Hepatocyte (in vitro differentiated cells): Measurements from ENCODE around the gene CDC5L. TPM values are rescaled to one million over a fixed set of nuclear protein-coding genes. Genes with fewer than 3 reads are reported as not detected.

ENCODE experiments used
- DNase-seq: peaks from one replicate; pipeline ENCODE4 v3.0.0-alpha.2; 2016; ENCODE audit warnings: low spot score
- H2AFZ ChIP-seq: fragments of 200-600 bp; sonication (generic); 2 replicates; pipeline ENCODE4 v1.6.0; 2016; ENCODE audit warnings: antibody characterized with exemption, mild to moderate bottlenecking
- H3K27ac ChIP-seq: fragments of 200-600 bp; sonication (generic); 2 replicates; pipeline ENCODE4 v1.5.1; 2016; ENCODE audit warnings: mild to moderate bottlenecking
- H3K27me3 ChIP-seq: fragments of 200-600 bp; sonication (generic); 2 replicates; pipeline ENCODE4 v1.6.1; 2016
- H3K36me3 ChIP-seq: fragments of 200-600 bp; sonication (generic); replicated peaks from 2 replicates; pipeline ENCODE4 v1.5.1; 2016; ENCODE audit warnings: low read depth; ENCODE audit not compliant: insufficient read depth
- H3K4me1 ChIP-seq: fragments of 200-600 bp; sonication (generic); 2 replicates; pipeline ENCODE4 v1.5.1; 2016; ENCODE audit warnings: mild to moderate bottlenecking, moderate library complexity; ENCODE audit not compliant: insufficient read depth
- H3K4me2 ChIP-seq: fragments of 200-600 bp; sonication (generic); 2 replicates; pipeline ENCODE4 v1.6.0; 2016
- H3K4me3 ChIP-seq: fragments of 200-600 bp; sonication (generic); 2 replicates; pipeline ENCODE4 v1.5.1; 2016; ENCODE audit warnings: mild to moderate bottlenecking
- H3K79me2 ChIP-seq: fragments of 200-600 bp; sonication (generic); 2 replicates; pipeline ENCODE4 v1.6.0; 2017; ENCODE audit warnings: mild to moderate bottlenecking
- H3K9me2 ChIP-seq: fragments of 200-600 bp; sonication (generic); replicated peaks from 2 replicates; pipeline ENCODE4 v1.6.0; 2017; ENCODE audit warnings: mild to moderate bottlenecking; ENCODE audit not compliant: insufficient read depth
- H3K9me3 ChIP-seq: fragments of 200-600 bp; sonication (generic); 2 replicates; pipeline ENCODE4 v1.5.1; 2016; ENCODE audit warnings: low read depth, mild to moderate bottlenecking
- H4K20me1 ChIP-seq: fragments of 200-600 bp; sonication (generic); 2 replicates; pipeline ENCODE4 v1.6.0; 2016; ENCODE audit warnings: mild to moderate bottlenecking; ENCODE audit not compliant: insufficient read depth, poor library complexity, severe bottlenecking
- CTCF ChIP-seq: fragments of 200-600 bp; sonication (generic); IDR thresholded peaks from 2 replicates; pipeline ENCODE4 v1.5.1; 2016; ENCODE audit warnings: antibody characterized with exemption, mild to moderate bottlenecking; ENCODE audit not compliant: poor library complexity
- EZH2 ChIP-seq: fragments of 200-600 bp; sonication (generic); IDR thresholded peaks from 2 replicates; pipeline ENCODE4 v1.6.1; 2016; ENCODE audit warnings: antibody characterized with exemption, mild to moderate bottlenecking, borderline replicate concordance
- EZH2phosphoT487 ChIP-seq: fragments of 200-600 bp; sonication (generic); IDR thresholded peaks from one replicate; pipeline ENCODE4 v1.6.1; 2018; ENCODE audit warnings: antibody characterized with exemption, mild to moderate bottlenecking, low read depth, moderate library complexity; ENCODE audit not compliant: unreplicated experiment, severe bottlenecking
- WGBS: methylation state at CpG from one replicate; pipeline ENCODE4 v1.1.6; 2016; ENCODE audit warnings: low lambda C conversion rate; ENCODE audit errors: missing lambda C conversion rate; 5-methylcytosine and 5-hydroxymethylcytosine counted together
- microRNA-seq: library from miRNA; unstranded; fragments of <30 nt; microRNA quantifications from one replicate; pipeline ENCODE4, GENCODE V29; 2017
- polyA plus RNA-seq: library from polyadenylated mRNA; unstranded; fragments of >200 nt; fragmentation: Nextera tagmentation; extraction: Ambion mirVana; gene quantifications from 2 replicates; pipeline ENCODE4 v1.2.1, GENCODE V29; 2016
- small RNA-seq: library from RNA; depleted of rRNA; stranded (forward); fragments of <200 nt; gene quantifications from one replicate; pipeline ENCODE3, GENCODE V24; 2014
- total RNA-seq: library from RNA; depleted of rRNA; stranded (reverse); fragments of >200 nt; gene quantifications from 2 replicates; pipeline ENCODE4 v1.2.3, GENCODE V29; 2014

Gene CDC5L
- total and polyA plus RNA-seq, 2 experiments from 2014 or later, result 10.0 to 23.1 TPM

DNA sequence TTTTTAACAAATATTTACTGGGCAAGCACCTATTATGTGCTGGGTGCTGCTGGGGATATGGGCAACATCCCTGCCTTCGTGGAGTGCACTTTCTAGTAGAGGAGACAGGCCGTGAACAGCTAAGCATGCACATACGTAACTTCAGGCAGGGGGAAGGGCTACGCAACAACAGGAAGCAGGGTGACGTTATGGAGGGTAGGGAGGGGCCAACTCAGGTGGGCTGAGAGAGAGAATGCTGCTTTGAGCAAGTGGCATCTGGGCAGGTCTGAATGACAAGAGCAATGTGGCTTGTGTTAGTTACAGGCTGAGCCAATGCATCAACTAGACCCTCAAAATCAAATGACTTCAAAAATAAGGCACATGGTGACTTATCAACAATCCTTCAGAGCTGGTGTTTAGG, 112.1 kb downstream of the CDC5L start:
- no peak overlapping the region for H3K4me3 ChIP-seq
- no peak overlapping the region for H3K27ac ChIP-seq
- no peaks in the 10 kb centered on the region for H3K79me2 ChIP-seq
- WGBS, result 92% methylated on average over 5 of the region's 5 CpGs
- no peak overlapping the region for H3K4me2 ChIP-seq
- no peaks in the 10 kb centered on the region for H3K27me3 ChIP-seq
- H3K36me3 ChIP-seq, result no peaks in the 10 kb centered on the region
- no peaks in the 10 kb centered on the region for H3K4me1 ChIP-seq
- DNase-seq, result no peak
- no peaks in the 10 kb centered on the region for H4K20me1 ChIP-seq
- H3K9me2 ChIP-seq, result no peaks in the 10 kb centered on the region
- TF ChIP-seq EZH2phosphoT487 (no peak), CTCF (no peak), EZH2 (no peak)
- H2AFZ ChIP-seq, result no peak overlapping the region
- no peaks in the 10 kb centered on the region for H3K9me3 ChIP-seq

Small RNAs within 50 kb of the gene (microRNA-seq; reads per million reads assigned to microRNA genes)
- not detected for gene MIR4642

Small RNAs within 50 kb of the gene (small RNA-seq; reads per million reads assigned to genes)
- not detected for gene MIR4642

Other genes with a start within 250 kb of the CDC5L start
- gene CAPN11, start 228.9 kb upstream of the CDC5L start, total RNA-seq, result 0.16 and 0.23 TPM in 2 replicates
- 0.13 and 0.39 TPM in 2 replicates for gene CAPN11, start 228.9 kb upstream of the CDC5L start, polyA plus RNA-seq
- not detected in 2 replicates for gene MYMX, start 170.8 kb upstream of the CDC5L start, total RNA-seq
- gene MYMX, start 170.8 kb upstream of the CDC5L start, polyA plus RNA-seq, result 2.0 TPM in 1 of 2 replicates, not detected in the other
- 23.3 and 32.4 TPM in 2 replicates for gene SLC29A1, start 164.1 kb upstream of the CDC5L start, total RNA-seq
- 28.5 and 30.8 TPM in 2 replicates for gene SLC29A1, start 164.1 kb upstream of the CDC5L start, polyA plus RNA-seq
- gene HSP90AB1, start 140.6 kb upstream of the CDC5L start, total RNA-seq, result 884 and 891 TPM in 2 replicates
- gene HSP90AB1, start 140.6 kb upstream of the CDC5L start, polyA plus RNA-seq, result 422 and 440 TPM in 2 replicates
- 73.0 and 74.1 TPM in 2 replicates for gene SLC35B2, start 130.2 kb upstream of the CDC5L start, total RNA-seq
- 92.9 and 104 TPM in 2 replicates for gene SLC35B2, start 130.2 kb upstream of the CDC5L start, polyA plus RNA-seq
- gene NFKBIE, start 122.2 kb upstream of the CDC5L start, total RNA-seq, result 13.2 and 16.7 TPM in 2 replicates
- gene NFKBIE, start 122.2 kb upstream of the CDC5L start, polyA plus RNA-seq, result 9.6 and 14.0 TPM in 2 replicates
- 0.30 and 0.44 TPM in 2 replicates for gene TMEM151B, start 117.3 kb upstream of the CDC5L start, total RNA-seq
- gene TMEM151B, start 117.3 kb upstream of the CDC5L start, polyA plus RNA-seq, result 0.30 and 1.0 TPM in 2 replicates
- gene AARS2, start 74.4 kb upstream of the CDC5L start, total RNA-seq, result 8.8 and 12.6 TPM in 2 replicates
- 11.9 and 17.6 TPM in 2 replicates for gene AARS2, start 74.4 kb upstream of the CDC5L start, polyA plus RNA-seq
- not detected in 2 replicates for gene SPATS1, start 45.1 kb upstream of the CDC5L start, total RNA-seq
- not detected in 2 replicates for gene SPATS1, start 45.1 kb upstream of the CDC5L start, polyA plus RNA-seq